KG1 (cell line): ENCODE data around the gene CYSTM1.
"Not testable (repeated sequence)": the region's sequence is repeated elsewhere in the genome, so short reads cannot be mapped to it uniquely, and the experiment has no call there.

Experiments used
- DNase-seq: peaks from one replicate; lab custom pipeline; 2025; lab: John Stamatoyannopoulos, UW

Gene CYSTM1

DNA sequence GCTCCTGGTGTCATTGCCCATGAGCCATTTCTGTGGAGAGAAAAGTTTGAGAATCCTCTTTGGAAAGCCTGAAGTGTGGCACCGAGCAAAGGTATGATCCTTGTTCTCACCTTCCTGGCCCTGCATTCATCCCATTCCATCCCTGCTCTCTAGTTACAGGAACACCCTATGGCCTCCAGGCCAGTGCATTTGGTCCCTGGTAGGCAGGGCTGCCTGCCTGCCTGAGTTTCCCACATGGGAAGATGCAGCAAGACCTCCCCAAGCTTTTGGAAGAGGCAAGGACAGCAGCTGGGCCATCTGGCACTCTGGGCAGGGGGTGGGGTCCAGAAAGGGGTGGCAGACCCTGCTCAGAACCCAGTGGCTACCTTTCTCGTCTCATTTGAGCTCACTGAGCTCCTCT, 24.8 kb upstream of the CYSTM1 start:
- no peak for DNase-seq

DNA sequence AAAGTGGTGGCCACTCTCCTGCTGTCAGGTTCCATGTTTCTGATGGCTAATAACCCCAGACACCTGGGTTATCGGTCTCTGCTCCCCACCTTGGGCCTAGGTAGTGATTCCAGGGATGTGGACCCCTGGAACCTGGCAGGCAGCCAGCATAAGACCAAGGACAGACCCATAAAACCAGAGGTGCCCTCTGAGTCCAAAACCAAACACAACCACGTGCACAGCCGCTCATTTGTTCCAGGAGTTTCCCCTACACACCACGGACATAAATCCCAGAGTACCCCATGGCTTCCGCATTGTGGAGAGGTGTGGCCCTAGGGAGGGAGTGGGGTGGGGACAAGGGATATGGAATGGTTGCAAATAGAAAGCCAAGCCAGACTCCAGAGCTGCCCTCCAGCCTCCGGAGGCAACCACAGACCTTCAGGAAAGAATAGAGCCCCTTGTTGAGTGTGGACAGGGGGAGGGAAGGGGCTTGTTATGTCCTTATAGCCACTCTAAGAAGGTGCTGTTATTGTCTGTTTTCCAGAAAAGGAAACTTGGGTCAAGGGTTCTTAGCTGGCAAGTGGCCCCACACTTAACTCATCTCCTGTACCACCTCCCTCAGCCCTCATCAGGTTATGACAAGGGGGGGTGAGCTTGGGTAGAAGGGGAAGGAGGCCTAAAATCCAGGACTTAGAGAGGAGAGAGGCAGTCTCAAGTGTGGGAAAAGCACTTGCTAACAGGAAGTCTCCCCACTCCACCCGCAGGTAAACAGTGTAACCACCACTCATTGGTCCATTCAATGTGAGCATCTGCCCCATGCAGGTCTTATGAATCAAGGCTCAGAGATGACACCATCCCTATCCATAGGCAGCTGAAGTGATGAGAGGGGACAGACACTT, 23.6 kb upstream of the CYSTM1 start:
- no peak for DNase-seq

DNA sequence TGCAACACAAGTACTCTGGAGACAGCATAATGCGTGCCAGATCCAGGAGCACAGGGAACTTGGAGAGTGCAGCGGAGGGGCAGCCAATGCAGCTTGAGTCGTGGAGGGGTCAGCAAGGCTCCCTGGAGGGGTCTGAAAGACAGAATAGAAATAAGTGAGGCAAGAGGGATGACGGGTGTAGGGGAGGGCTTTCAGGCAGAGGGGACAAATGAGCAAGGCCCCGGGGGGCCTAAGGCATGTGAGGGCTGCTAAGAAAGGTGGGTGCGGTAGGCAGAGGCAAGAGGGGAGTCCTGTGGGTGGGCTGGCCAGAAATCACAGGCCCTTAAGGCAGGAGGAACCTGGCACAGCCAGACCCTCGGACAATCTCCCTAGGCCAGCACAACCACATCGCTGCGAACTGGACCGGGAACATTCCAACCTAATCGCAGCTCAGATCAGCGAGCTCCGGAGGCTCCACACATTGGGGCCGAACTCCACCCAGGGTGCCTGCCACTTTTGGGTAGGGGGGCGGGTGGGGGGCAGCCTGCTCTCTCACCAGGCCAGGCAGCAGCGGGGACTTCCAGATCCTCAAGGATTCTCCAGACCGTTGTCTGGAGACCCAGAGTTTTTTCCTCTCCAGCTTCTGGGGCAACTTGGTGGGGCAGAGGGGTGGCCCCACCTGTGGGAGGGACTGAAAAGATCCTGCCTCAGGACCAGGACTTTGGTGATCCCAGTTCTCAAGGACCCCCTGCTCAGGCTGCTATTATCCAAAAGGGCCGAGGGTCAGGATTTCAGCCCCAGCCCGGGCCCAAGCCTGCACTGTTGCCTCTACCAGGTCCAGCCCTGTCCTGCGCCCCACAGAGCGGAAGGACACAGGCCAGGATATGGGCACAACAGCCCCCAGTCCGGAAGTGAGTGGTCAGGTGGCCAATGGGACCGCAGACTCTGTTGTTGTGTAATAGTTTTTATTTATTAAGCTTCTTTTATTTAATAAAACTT, 22.7 kb upstream of the CYSTM1 start:
- DNase-seq = no peak

DNA sequence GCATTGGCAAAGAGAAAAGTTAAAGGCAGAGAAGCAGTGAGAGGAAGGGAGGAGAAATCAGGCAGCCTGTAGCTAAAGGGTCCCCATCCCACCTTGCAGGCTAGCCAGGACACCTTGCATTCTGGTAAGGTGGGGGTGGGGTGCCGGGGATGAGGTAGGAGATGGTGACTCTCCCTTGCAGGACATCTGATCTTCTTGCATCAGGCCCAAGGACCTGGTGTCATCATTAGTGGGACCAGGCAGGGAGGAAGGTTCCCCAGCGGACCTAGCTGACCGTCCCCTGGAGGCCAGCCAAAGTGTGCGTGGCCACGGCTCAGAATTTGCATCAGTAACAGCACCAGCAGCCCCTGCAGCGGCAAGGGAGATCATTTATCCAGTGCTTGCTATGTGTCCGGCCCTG, 21.7 kb upstream of the CYSTM1 start:
- DNase-seq = no peak

DNA sequence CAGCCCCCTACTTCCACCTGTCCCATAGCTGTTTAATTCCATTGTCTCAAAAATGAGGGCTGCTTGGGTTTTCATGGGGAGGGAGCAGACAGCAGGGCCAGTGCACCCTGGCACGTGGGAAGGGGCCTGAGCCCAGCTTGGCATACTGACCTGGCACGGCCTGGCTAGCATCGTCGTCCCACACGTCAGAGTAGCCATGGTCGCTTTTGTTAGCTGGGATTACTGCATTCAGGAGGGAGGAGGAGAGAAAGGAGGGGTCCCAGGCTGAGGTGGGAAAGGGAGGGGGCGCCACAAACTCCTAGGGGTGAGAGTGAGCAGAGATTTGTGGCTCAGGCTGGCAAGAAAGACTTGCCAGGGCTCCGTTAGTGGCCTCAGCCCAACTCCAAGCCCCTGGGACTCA, 21.1 kb upstream of the CYSTM1 start:
- DNase-seq = no peak

DNA sequence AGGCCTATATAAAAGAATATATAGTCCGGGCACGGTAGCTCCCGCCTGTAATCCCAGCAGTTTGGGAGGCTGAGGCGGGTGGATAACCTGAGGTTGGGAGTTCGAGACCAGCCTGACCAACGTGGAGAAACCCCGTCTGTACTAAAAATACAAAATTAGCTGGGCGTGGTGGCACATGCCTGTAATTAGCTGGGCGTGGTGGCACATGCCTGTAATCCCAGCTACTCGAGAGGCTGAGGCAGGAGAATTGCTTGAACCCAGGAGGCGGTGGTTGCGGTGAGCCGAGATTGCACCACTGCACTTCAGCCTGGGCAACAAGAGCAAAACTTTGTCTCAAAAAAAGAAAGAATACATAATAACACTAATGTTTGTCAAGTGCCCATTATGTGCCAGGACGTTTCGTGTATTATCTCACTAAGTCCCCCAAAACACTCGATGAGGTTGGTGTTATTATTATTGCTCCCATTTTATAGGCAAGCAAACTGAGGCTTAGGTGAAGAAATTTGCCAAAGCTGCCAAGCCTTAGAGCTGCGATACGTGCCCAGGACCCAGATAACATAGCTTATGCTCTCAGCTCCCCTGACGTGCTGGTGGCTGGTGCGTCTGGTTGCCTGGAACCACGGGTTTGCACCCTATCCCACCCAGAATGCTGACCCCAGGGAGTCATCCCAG, 20.1 kb upstream of the CYSTM1 start:
- not testable (repeated sequence) for DNase-seq

DNA sequence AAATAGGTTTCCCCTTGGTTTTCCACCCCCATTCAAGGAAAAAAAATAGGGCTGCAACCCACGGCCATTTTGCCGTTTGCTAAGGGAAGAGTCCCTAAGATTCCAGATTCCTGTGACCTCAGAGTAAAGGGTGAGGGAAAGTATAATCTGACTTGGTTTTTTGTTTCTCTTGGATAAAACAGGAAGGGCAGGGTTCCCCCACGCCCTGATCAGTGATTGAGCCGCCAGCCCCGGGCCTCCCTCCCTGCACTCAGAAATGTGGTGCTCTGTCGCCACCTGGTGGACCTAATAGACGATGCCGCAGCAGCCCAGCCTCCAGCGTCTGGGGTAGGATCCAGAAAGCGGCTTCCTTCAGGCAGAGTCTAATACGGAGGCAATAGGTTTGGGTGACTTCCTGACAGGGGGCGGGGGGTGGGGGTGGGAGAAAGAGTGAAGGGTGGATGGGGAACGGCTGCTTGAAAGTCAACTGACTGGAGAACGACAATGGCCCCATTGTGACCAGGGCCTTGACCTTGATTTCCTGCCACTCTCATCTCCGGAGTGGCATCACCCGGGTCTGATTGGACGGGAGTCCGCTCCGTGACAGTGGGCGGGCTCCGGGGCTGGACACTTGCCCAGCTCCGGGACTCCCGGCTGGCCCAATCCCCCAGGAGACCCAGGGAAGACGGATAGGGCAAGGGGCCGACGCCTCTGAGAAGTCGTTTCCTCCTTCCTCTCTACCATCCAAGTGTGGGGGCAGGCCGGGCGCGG, 17.8 kb upstream of the CYSTM1 start:
- peak; percentile 34 for DNase-seq

DNA sequence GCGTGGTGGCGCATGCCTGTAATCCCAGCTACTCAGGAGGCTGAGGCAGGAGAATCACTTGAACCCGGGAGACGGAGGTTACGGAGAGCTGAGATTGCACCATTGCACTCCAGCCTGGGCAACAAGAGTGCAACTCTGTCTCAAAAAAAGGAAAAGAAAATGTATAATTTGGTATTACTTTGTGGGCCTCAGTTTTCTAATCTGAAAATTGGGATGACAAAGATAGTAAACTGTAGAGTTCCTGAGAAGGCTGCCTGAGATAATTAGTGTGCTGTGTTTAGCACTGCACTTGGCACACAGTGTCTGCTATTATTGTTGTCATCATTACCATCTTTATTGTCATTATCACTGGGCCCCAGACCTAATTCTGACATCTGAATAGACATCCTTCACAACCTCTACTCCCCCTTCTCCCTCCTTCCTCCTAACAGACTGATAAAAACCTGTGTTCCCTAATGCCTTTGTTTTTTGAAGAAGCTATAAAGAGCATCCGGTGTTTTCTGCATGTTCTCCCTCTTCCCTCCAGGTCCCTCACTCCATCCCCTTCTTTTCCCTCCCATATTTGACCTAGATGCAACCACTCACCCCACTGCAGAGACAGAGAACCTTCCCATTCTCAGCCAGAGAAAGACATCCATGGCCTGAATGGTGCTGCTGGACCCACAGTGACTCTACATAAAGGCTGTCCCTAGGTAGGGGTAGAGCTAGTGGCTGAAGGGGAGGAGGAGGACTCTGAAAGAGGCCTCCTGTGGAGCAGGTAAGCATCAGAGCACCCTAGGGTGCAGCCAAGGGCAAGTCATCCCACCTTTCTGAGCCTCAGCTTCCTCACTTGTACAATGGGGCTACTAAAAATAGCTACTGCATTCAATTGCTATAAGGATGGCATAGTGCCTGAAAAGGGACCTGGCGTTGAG, 15.7 kb upstream of the CYSTM1 start:
- no peak for DNase-seq

DNA sequence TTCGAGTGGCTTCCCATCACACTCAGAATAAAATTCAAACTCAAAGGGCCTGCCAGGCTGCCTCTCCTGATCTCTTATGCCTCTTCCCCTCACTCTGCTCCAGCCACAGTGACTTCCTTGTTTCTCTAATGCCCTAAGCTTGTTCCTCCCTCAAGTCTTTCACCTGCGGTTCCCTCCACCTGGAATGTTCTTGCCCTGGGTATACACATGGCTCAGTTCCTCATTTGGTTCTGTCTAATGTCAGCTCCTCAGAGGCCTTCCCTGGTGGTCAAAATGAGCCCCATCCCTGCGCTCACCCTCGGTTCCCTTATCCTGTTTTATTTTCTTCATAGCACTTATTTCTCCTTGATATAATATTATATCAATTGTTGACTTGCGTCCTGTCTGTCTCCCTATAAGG, 12.7 kb upstream of the CYSTM1 start:
- DNase-seq = no peak

DNA sequence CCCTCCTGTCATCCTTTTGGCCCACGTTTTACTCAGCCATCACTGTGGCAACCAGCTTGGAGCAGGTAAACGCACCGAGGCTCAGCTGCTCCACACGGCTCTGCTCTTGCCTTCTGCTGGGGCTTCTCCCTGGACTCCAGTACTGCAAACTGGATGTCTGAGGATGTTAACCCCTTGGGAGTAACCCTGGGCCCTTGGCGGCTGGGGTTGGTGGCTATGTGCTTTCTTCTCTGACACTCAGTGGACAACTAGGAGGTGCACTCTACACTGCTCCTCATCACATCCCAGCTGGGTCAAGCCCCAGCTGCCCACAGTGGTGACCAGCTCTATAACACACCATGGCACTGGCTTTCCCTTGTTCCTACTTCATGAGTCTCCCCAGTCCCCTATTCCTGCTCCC, 12.2 kb upstream of the CYSTM1 start:
- DNase-seq = no peak

DNA sequence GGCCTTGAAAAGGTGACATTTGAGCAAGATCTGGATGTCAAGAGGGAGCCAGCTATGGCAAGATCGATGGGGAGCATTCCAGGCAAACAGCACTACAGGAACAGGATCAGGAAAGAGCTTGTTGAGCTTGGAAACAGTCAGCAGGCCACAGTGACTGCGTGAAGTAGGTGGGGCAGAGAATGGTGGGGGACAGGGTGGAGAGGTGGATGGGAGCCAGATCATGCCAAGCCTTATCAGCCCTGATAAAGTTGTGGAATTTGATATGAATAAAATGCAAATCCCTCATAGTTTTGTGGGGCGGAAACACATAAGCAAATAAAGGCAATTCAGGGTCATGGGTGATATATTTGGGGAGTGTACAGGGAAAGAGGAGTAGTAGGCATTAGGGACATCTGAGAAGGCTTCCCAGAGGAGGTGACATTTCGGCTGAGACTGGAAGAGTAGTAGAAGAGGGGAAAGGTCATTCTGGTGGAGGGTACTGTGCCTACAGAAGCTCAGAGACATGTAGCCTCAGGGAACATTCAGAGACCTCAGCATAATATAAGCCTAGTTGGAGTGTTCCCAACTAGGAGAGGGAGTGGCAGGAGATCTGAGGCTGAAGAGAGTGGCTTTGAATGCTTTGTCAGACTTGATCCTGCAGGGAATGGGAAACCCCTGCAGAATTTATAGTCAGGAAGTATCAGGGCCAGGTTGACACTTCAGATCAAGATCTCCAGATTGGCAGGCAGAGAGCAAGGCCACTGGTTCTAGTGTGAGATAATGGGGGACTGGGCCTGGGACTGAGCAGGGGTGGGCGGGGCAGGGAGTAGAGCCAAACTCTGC, 9.7 kb upstream of the CYSTM1 start:
- DNase-seq = no peak

DNA sequence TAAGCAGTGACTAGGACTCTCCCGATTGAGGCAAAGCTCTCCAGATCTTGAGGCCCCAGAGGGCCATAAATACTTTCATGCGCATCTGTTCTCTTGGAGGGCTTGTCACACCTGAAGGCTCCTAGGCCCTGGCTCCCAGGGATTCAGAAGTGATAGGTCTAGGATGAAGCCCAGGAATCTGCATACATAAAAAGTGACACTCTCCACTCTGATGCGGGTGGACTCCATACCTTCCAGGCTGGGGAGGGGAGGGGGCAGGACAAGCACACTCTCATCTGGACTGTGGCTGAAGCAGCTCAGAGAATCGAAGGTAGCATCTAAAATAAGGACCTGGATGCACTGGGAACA, 9.1 kb upstream of the CYSTM1 start:
- no peak for DNase-seq

DNA sequence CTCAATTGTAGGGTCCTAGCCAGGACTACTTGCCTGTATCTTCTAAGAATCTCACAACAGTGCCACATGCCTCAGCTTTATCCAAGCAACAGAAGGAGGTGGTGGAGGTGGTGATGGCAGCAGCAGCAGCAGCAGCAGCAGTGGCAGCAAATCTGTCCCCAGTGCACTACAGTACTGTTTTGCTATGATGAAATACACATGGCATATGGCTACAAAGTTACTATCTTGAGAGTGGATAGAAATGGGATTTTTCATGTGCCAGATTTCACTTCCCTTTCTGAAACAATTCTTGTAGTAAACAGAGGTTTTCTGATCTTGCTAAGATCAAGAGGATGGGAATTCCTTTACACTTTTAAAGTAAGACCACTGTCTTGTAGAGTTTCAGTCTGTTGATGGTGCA, 8.1 kb upstream of the CYSTM1 start:
- no peak for DNase-seq

DNA sequence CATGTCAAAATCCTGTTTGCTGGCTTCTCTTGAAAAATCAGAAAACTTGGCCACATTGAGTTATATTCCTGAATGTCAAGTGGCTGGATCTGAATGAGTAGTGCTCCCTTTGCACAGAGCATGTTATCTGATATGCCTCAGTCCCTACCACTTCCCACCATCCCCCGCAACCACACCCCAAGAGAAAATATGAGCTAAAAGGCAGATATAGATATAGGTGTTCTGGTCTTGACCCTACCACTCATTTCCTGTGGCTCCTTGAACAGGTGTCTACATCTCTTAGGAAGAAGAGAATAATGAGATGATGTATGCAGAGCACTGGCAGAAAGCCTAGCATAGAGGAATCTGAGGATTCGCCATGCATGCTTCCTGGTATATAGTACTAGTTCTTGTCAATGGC, 6.6 kb upstream of the CYSTM1 start:
- no peak for DNase-seq

DNA sequence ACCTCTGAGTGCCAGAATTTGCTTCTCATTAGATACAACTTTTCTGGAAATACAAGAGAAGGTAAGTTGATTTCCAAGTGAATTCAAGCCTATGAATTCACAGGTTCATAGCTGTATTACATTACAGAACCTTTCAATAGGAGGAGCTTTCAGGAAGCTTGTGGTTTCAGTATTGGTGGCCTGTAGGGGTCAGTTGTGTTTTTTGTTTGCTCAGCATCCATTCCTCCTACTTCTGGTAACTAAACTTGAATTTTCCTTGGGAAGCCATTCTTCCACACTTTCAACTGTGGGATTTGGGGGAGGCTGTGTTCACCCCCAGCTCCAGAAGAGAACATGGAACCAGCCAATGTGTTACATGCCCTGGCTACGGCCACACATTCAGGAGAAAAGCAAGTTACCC, 5.6 kb upstream of the CYSTM1 start:
- no peak for DNase-seq

DNA sequence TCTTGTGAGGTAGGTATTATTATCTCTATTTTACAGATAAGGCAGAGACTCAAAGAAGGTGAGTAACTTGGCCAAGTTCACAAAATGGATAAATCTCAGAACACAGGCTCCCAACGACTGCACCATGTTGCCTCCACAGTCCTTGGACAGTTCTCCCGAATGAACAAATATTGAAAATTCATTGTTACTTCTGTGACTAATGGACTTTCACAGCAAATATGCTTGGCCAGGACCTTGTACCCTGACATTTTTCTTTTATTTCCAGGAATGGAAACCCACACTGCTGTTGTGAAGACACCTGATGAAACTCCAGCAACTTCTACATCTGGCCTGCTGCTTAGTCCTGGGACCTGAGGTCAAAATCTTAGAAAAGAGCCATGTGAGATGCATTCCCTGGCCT, 2.5 kb upstream of the CYSTM1 start:
- DNase-seq = no peak

DNA sequence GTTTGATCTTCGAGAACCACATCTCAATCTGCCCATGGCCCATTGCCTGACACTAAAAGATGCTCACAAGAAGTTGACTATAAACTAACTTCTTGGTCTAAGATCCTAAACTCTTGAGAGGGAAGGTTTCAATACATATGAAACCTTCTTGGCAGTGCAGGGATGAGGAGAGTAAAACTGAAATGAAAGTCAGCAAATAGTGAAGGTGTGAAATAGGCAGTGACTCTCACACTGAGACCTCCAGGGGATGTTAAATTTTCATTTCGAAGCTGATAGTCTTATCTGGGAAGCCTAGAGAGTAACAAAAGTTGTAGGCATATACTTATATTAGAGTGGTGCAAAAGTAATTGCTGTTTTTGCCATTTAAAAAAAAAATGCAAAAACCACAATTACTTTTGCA, 974 bp upstream of the CYSTM1 start:
- DNase-seq = no peak

DNA sequence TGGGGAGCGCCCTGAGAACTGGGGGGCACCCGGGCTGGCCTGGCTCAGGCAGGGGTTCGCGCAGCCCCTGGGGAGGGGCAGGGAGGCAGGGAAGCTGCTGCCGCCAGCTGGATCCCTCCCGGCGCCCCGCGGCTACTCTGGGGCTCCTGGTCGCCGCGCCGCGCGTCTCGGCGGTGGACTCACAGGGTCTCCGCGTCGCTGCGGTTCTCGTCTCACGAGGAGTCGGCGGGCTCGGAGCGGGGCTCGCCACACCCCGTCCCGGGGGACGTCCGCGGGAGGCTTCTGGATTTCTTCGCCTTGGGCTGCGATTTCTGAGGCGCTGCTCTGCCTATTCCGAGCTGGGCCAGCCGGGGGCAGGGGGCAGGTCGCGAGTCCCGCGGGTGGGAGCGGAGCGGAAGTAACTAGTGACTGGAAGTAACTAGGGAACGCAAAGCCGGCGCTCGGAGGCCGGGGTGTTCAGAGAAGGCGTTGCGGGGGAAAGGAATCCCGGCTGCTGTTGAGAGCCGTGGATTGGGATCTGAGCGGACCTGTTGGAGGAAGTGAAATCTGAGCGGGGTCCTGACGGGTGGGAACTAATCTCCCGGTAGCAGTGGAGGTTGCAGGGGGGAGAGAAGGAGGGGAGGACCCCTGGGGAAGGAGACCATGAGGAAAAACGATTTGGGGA, 511 bp downstream of the CYSTM1 start:
- DNase-seq = no peak

DNA sequence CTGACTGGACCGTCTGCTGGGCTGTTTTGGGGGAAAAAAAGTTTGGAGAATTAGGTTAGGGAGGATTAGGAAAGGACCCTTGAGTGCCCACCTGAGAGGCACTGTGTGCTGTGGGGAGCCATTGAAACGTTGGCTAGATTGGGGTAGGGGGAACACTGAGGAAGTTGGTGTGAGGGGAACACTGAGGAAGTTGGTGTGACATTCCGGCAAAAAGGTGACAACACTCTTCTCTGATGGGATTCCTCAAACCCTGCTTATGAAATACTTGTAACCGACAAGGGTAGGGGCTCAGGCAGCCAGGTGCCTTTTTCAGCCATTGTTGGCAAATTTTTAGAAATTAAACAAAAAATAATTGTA, 1.0 kb downstream of the CYSTM1 start:
- DNase-seq = no peak

DNA sequence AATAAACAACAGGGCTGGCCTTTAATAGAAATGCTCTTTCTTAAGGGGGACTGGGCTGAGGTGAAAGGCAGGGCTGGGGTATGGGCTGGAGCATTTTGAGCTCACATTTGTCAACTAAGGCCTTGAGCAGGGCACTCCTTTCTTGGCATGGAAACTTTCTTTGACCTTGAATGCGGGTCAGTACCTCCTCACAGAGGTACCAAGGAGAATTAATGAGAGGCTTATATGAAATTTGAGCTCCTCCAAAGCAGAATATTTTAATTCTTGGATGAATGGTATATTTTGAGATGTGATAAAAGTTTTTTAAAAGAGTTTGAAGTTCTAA, 3.1 kb downstream of the CYSTM1 start:
- no peak for DNase-seq
